Measurements from ENCODE around the gene FAXC.
"Not testable (repeated sequence)": the region's sequence is repeated elsewhere in the genome, so short reads cannot be mapped to it uniquely, and the experiment has no call there.

FAXC gene

DNA sequence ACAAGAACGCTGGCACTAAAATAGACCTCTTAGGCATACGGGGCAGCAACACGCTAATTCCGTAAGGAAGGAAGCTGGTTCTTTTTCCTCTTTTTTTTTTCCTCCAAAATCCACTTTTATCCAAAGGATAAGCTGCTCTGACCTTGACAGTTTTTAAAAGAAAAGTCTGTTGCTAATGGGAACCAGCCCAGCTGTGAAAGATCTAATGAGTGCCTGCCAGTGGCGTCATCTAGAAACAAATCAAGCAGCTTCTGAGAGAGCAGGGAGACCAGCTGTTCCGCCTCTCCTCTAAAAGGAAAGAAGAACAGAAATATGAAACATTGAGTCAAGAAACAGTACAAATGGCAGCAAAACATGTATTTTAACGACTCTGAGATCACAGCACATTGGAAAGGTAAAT lies 78.6 kb downstream of the FAXC start:
- H3K4me3 ChIP-seq (ENCODE audit: low read depth, low read length): no peak overlapping the region
- no peaks in the 10 kb centered on the region for H3K36me3 ChIP-seq
- DNase-seq: no peak
- no peaks in the 10 kb centered on the region for H3K27me3 ChIP-seq
- TF ChIP-seq, protein P1, sequence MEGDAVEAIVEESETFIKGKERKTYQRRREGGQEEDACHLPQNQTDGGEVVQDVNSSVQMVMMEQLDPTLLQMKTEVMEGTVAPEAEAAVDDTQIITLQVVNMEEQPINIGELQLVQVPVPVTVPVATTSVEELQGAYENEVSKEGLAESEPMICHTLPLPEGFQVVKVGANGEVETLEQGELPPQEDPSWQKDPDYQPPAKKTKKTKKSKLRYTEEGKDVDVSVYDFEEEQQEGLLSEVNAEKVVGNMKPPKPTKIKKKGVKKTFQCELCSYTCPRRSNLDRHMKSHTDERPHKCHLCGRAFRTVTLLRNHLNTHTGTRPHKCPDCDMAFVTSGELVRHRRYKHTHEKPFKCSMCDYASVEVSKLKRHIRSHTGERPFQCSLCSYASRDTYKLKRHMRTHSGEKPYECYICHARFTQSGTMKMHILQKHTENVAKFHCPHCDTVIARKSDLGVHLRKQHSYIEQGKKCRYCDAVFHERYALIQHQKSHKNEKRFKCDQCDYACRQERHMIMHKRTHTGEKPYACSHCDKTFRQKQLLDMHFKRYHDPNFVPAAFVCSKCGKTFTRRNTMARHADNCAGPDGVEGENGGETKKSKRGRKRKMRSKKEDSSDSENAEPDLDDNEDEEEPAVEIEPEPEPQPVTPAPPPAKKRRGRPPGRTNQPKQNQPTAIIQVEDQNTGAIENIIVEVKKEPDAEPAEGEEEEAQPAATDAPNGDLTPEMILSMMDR (IDR thresholded peaks at IDR 0.05; ENCODE audit: low read depth, low read length): no peak
- H3K4me1 ChIP-seq: no peaks in the 10 kb centered on the region
- H3K9me3 ChIP-seq: no peaks in the 10 kb centered on the region; the same call in 1 of the 2 replicates

DNA sequence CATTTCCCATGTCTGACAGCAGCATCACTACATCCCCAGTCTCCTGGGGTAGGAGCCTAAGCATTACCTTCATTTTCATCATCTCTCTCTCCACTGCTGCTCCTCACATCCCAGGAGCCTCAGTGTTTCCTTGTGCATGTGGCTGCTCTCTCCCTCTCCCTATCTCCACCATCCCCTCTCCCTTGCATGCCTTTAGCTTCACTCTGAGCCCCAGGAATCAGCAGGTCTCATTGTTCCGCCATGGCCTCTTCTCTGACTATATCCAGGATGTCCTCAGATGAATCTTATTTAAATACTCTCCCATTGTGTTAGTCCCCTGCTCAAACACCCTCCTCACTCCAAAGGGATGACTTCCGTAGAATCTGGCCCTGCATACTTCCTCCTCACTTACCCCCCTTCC lies 79.4 kb downstream of the FAXC start:
- no peak for DNase-seq
- H3K4me1 ChIP-seq: no peaks in the 10 kb centered on the region
- no peaks in the 10 kb centered on the region for H3K27me3 ChIP-seq
- no peaks in the 10 kb centered on the region; the same call in 1 of the 2 replicates for H3K9me3 ChIP-seq
- H3K36me3 ChIP-seq: no peaks in the 10 kb centered on the region
- H3K4me3 ChIP-seq (ENCODE audit: low read depth, low read length): no peak overlapping the region
- TF ChIP-seq, protein P1 (IDR thresholded peaks at IDR 0.05; ENCODE audit: low read depth, low read length): no peak

DNA sequence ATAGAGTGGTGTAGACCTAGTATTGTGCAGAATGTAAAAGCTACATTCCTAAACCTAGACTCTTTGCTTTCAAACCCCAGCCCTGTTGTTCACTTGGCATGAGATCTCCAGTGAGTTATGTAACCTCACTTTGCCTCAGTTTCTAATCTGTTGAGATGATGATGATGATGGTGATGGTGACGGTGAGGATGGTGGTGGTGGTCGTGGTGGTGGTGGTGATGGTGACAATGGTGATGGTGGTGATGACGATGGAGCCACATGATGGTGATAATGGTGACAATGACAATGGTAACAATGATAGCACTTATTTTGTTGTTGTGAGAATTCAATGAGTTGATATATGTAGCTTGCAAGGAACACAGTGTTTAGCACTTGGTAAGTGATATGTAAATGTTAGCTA lies 80.3 kb downstream of the FAXC start:
- H3K9me3 ChIP-seq: no peaks in the 10 kb centered on the region; the same call in 1 of the 2 replicates
- H3K36me3 ChIP-seq: no peaks in the 10 kb centered on the region
- no peak for DNase-seq
- H3K4me1 ChIP-seq: no peaks in the 10 kb centered on the region
- no peaks in the 10 kb centered on the region for H3K27me3 ChIP-seq
- H3K4me3 ChIP-seq (ENCODE audit: low read depth, low read length): no peak overlapping the region
- TF ChIP-seq, protein P1 (IDR thresholded peaks at IDR 0.05; ENCODE audit: low read depth, low read length): no peak

GRCh38 chr6:99266996-99267395 lies 82.5 kb downstream of the FAXC start:
- not testable (repeated sequence) for DNase-seq; H3K9me3 ChIP-seq; H3K27me3 ChIP-seq; H3K36me3 ChIP-seq; H3K4me1 ChIP-seq; H3K4me3 ChIP-seq (ENCODE audit: low read depth, low read length)

GRCh38 chr6:99265447-99265846 lies 84.0 kb downstream of the FAXC start:
- not testable (repeated sequence) for H3K4me1 ChIP-seq; H3K4me3 ChIP-seq (ENCODE audit: low read depth, low read length); H3K36me3 ChIP-seq; H3K27me3 ChIP-seq; DNase-seq; H3K9me3 ChIP-seq

GRCh38 chr6:99254616-99255550 lies 94.6 kb downstream of the FAXC start:
- DNase-seq: no peak
- peaks cover 14% of the 10 kb centered on the region for H3K27me3 ChIP-seq
- H3K9me3 ChIP-seq: no peaks in the 10 kb centered on the region
- TF ChIP-seq, protein P1 (IDR thresholded peaks at IDR 0.05; ENCODE audit: low read depth, low read length): no peak
- no peaks in the 10 kb centered on the region for H3K4me1 ChIP-seq
- H3K4me3 ChIP-seq (ENCODE audit: low read depth, low read length): no peak overlapping the region
- no peaks in the 10 kb centered on the region for H3K36me3 ChIP-seq

- H3K36me3 ChIP-seq: no peaks in the 10 kb centered on the region
- TF ChIP-seq, protein P1 (IDR thresholded peaks at IDR 0.05; ENCODE audit: low read depth, low read length): no peak
- DNase-seq: no peak
- H3K4me1 ChIP-seq: no peaks in the 10 kb centered on the region
- H3K4me3 ChIP-seq (ENCODE audit: low read depth, low read length): no peak overlapping the region
- H3K27me3 ChIP-seq: peaks cover 14% of the 10 kb centered on the region
- H3K9me3 ChIP-seq: no peaks in the 10 kb centered on the region
These were observed 96.2 kb downstream of the FAXC start for GRCh38 chr6:99253271-99253670.
